Suppressor macrophage treated with lipopolysaccharide for 4 hours (primary cell): ENCODE measurements around the gene PCGF1.
A peak's percentile ranks its signal among the peaks of the same experiment; 100 is the strongest.
"Not testable (repeated sequence)": the region's sequence is repeated elsewhere in the genome, so short reads cannot be mapped to it uniquely, and the experiment has no call there.

ENCODE experiments used
- DNase-seq: peaks from one replicate; pipeline ENCODE4 v3.0.0-alpha.2; 2020

The PCGF1 gene

DNA sequence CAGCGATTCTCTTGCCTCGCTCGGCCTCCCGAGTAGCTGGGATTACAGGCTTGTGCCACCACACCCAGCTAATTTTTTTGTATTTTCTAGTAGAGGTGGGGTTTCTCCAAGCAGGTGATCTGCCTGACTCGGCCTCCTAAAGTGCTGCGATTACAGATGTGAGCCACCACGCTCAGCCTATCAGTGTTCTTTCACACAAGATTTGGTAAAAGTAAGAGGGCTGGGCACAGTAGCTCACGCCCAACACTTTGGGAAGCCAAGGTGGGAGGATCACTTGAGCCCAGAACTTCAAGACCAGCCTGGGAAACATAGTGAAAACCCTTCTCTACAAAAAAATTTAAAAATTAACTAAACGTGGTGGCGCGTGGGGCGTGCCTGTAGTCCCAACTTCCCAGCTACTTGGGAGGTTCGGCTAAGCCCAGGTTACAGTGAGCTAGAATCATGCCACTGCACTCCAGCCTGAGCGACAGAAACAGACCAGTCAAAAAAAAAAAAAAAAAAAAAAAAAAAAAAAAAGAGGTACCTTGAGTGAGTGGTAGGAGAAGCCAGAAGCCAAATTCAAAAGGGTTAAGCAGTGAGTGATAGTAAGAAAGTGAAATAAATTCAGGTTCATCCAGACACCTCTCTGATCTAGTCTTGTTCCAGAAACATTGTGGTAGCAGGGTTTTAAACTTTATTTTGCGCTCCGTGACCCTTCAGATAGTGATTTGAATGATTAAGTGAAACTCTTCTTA, 36.0 kb downstream of the PCGF1 start:
- DNase-seq: no peak

GRCh38 chr2:74470742-74471141, 36.8 kb downstream of the PCGF1 start:
- DNase-seq: not testable (repeated sequence)

DNA sequence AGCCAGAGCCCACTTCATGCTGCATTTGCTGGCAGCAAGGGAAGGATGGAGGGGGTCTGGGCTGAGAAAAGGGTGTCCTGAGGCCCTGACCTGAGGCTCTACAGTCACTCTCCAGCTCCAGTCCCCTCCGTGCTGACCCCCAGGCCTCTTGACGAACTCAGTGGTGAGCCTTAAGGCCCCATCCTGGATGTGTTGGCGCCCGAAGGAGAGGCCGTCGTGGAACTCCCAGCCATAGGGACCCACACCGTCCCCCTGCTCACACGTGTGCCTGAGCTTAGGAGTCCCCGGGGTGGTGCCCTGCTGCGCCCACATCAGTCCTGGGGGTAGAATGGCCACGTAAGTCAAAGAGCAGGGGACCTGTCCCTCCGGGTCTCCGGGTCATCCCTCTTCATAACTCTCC, 43.1 kb downstream of the PCGF1 start:
- DNase-seq: no peak

DNA sequence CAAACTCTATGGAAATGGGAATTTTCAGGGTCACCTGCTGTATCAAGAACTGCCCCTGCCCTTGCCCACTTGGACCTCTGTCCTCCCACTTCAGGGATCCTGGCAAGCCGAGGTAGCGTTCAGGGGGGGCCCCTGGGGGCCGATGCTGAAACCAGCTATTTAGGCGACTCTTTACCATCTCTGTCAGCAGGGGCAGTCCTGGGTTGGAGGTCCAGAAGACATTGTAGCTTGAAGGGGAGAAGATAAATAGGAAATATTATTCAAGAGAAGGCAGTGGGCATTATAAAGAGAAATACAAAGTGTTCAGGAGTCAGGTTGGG, 44.7 kb downstream of the PCGF1 start:
- DNase-seq: no peak

GRCh38 chr2:74462054-74462785, 45.3 kb downstream of the PCGF1 start:
- DNase-seq: no peak

GRCh38 chr2:74461187-74462053, 46.1 kb downstream of the PCGF1 start:
- DNase-seq: no peak

DNA sequence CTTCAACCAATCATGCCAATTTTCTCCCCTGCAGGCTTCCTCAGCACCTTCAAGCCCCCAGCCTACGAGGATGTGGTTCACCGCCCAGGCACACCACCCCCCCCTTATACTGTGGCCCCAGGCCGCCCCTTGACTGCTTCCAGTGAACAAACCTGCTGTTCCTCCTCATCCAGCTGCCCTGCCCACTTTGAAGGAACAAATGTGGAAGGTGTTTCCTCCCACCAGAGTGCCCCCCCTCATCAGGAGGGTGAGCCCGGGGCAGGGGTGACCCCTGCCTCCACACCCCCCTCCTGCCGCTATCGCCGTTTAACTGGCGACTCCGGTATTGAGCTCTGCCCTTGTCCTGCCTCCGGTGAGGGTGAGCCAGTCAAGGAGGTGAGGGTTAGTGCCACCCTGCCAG, 47.3 kb downstream of the PCGF1 start:
- not testable (repeated sequence) for DNase-seq

- DNase-seq: not testable (repeated sequence)
These were observed 47.9 kb downstream of the PCGF1 start for GRCh38 chr2:74459503-74460118.

DNA sequence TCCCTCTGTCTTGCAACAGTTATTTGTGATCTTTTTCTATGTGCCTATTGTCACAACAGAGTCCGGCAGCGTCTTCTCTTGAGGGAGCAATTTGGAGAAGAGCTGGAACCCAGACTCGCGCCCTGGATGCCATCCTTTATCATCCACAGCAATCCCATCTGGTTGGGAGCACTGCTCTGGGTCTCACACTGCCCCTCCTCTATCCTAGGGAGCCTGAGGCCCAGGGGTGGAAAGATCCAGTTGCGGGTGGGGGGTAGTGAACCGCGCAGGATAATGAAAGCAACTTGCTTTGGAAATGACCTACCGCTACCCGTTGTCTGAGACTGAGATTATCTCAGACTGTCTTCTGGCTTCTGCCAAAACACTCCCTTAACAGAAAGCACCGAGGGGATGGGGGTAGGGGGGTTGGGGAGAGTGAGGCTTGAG, 48.5 kb downstream of the PCGF1 start:
- DNase-seq: no peak

GRCh38 chr2:74458132-74458937, 49.2 kb downstream of the PCGF1 start, which contains the start of gene WBP1:
Gene WBP1 (plus strand): TSS chr2:74458438. CDS start chr2:74458603, 165 bp downstream.
- peak; percentile 100 for DNase-seq

- peak; percentile 33 for DNase-seq
These were observed 49.9 kb downstream of the PCGF1 start for GRCh38 chr2:74457549-74458131.

DNA sequence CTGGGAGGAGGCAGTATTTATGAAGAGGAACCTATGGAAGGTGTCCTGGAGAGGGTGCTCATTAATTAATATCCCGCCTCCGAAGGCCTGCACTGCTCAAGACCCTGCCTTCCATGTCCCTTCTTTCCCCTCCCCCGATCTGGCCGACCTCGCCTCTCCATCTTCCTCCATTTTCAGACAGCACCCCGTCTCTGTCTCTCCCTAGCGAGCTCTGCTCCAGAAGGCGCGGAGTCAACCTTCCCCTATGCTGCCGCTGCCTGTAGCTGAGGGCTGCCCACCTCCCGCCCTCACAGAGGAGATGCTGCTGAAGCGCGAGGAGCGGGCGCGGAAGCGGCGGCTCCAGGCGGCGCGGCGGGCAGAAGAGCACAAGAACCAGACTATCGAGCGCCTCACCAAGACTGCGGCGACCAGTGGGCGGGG, 50.4 kb downstream of the PCGF1 start:
- no peak for DNase-seq
